ENCODE measurements around the gene SLC9A9.

DNA sequence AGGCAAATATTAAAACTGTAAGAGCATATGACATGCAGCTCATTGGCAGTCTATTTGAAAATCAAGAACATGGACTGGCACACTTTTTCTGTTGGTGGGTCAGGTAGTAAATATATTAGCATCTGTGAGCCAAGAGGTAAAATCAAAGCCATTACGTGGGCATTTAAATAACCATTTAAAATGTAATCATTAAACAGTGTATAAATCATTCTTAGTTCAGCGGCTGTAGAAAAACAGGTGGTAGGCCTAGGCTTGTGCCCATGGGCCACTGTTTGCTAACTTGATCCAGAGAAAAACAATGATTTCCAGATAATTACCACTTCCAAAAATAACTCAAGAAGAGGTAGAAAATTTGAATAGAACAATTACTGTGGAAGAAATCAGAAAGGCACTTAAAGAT lies 623.6 kb downstream of the SLC9A9 start:
- TF ChIP-seq, protein P1, sequence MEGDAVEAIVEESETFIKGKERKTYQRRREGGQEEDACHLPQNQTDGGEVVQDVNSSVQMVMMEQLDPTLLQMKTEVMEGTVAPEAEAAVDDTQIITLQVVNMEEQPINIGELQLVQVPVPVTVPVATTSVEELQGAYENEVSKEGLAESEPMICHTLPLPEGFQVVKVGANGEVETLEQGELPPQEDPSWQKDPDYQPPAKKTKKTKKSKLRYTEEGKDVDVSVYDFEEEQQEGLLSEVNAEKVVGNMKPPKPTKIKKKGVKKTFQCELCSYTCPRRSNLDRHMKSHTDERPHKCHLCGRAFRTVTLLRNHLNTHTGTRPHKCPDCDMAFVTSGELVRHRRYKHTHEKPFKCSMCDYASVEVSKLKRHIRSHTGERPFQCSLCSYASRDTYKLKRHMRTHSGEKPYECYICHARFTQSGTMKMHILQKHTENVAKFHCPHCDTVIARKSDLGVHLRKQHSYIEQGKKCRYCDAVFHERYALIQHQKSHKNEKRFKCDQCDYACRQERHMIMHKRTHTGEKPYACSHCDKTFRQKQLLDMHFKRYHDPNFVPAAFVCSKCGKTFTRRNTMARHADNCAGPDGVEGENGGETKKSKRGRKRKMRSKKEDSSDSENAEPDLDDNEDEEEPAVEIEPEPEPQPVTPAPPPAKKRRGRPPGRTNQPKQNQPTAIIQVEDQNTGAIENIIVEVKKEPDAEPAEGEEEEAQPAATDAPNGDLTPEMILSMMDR (IDR thresholded peaks at IDR 0.05; ENCODE audit: borderline replicate concordance, extremely low read depth, low read length, poor library complexity, severe bottlenecking): no peak
- no peak for TF ChIP-seq EZH2 (IDR thresholded peaks at IDR 0.05; ENCODE audit: borderline replicate concordance, low read depth, low read length, severe bottlenecking)

Measured in DND-41 (cell line).